Upper lobe of right lung (tissue), 1 donor: ENCODE results near the gene FANCD2. TPM values are rescaled to one million over a fixed set of nuclear protein-coding genes. Genes with fewer than 3 reads are reported as not detected.
"Not testable (repeated sequence)": the region's sequence is repeated elsewhere in the genome, so short reads cannot be mapped to it uniquely, and the experiment has no call there.

Experiments
- ATAC-seq: fragments of 200-7000 bp; cut with Tn5 transposase; one replicate; pipeline ENCODE4 v1.9.1; 2020; ENCODE audit warnings: mild to moderate bottlenecking, moderate library complexity
- DNase-seq: peaks from one replicate; pipeline ENCODE4 v3.0.0-alpha.2; 2020
- H3K27ac ChIP-seq: fragments of 200-600 bp; one replicate; pipeline ENCODE4 v1.8.0; 2022
- H3K27me3 ChIP-seq: fragments of 200-600 bp; one replicate; pipeline ENCODE4 v1.8.0; 2022; ENCODE audit warnings: mild to moderate bottlenecking
- H3K36me3 ChIP-seq: fragments of 200-600 bp; one replicate; pipeline ENCODE4 v1.8.0; 2022
- H3K4me1 ChIP-seq: fragments of 200-600 bp; one replicate; pipeline ENCODE4 v1.8.0; 2022
- H3K4me3 ChIP-seq: fragments of 200-600 bp; one replicate; pipeline ENCODE4 v1.8.0; 2022; ENCODE audit warnings: mild to moderate bottlenecking
- H3K9me3 ChIP-seq: fragments of 200-600 bp; one replicate; pipeline ENCODE4 v1.8.0; 2022
- CTCF ChIP-seq: fragments of 200-600 bp; IDR thresholded peaks from one replicate; pipeline ENCODE4 v1.8.0; 2022; ENCODE audit warnings: antibody characterized with exemption
- intact Hi-C: fragments of 100-400 bp; cut with DNase I; formaldehyde crosslinking; loops from one replicate; pipeline ENCODE4 v1.11.0; 2022
- total RNA-seq: library from RNA; stranded (reverse); fragmentation: NEBNext Ultra II Directional; extraction: Animal tissue kit (Norgen Biotek cat#: 25700); gene quantifications from one replicate; pipeline ENCODE4 v1.2.1, GENCODE V29; 2021
- donor health status: DM: no; HTN: yes; CAD: no; lungs with severe emphysema.

Gene FANCD2
- total RNA-seq, 1 donor from 2014 or later = 5.3 TPM

- H3K36me3 ChIP-seq = no peaks in the 10 kb centered on the region
- TF ChIP-seq CTCF = no peak
- H3K27me3 ChIP-seq = no peaks in the 10 kb centered on the region
- intact Hi-C loops = no loop called here
- ATAC-seq = no peak
- peaks cover 12% of the 10 kb centered on the region for H3K4me1 ChIP-seq
- H3K9me3 ChIP-seq = no peaks in the 10 kb centered on the region
- H3K27ac ChIP-seq = no peak overlapping the region
- H3K4me3 ChIP-seq = no peak overlapping the region
- no peak for DNase-seq
Measured at GRCh38 chr3:10006048-10006761, 20.0 kb upstream of the FANCD2 start.

GRCh38 chr3:10006762-10007090, 19.5 kb upstream of the FANCD2 start:
- Histone ChIP-seq H3K9me3 (no peaks in the 10 kb centered on the region), H3K27me3 (no peaks in the 10 kb centered on the region), H3K36me3 (no peaks in the 10 kb centered on the region), H3K4me3 (no peak overlapping the region), H3K4me1 (peaks cover 16% of the 10 kb centered on the region), H3K27ac (no peak overlapping the region)
- no peak for TF ChIP-seq CTCF
- DNase-seq (no peak), ATAC-seq (no peak)
- intact Hi-C loops = no loop called here

- H3K4me1 ChIP-seq = peaks cover 16% of the 10 kb centered on the region
- intact Hi-C loops = no loop called here
Measured at GRCh38 chr3:10007126-10007782, 19.0 kb upstream of the FANCD2 start.

GRCh38 chr3:10008216-10008587, 18.0 kb upstream of the FANCD2 start:
- H3K4me1 ChIP-seq = peaks cover 16% of the 10 kb centered on the region
- H3K9me3 ChIP-seq, H3K27ac ChIP-seq, ATAC-seq, H3K27me3 ChIP-seq, intact Hi-C loops, H3K4me3 ChIP-seq, DNase-seq, H3K36me3 ChIP-seq: not testable (repeated sequence)

More at GRCh38 chr3:10007126-10007782, 19.0 kb upstream of the FANCD2 start:
- TF ChIP-seq CTCF = no peak
- no peaks in the 10 kb centered on the region for H3K9me3 ChIP-seq
- ATAC-seq (no peak), DNase-seq (no peak)
- H3K4me3 ChIP-seq = no peak overlapping the region
- no peaks in the 10 kb centered on the region for H3K27me3 ChIP-seq
- no peak overlapping the region for H3K27ac ChIP-seq
- H3K36me3 ChIP-seq = no peaks in the 10 kb centered on the region

GRCh38 chr3:10008588-10009344, 17.5 kb upstream of the FANCD2 start:
- peak overlapping the region; percentile 59 for H3K4me3 ChIP-seq

More at GRCh38 chr3:10008588-10009344, 17.5 kb upstream of the FANCD2 start:
- peaks cover 16% of the 10 kb centered on the region for H3K4me1 ChIP-seq
- peak; percentile 94 for DNase-seq
- peak; percentile 87 for ATAC-seq
- H3K9me3 ChIP-seq = no peaks in the 10 kb centered on the region
- intact Hi-C loops = no loop called here
- H3K27ac ChIP-seq = peak overlapping the region; percentile 81
- no peak for TF ChIP-seq CTCF
- H3K27me3 ChIP-seq = no peaks in the 10 kb centered on the region
- H3K36me3 ChIP-seq = no peaks in the 10 kb centered on the region
